K562 (cell line): ENCODE data around the gene REC8. TPM values are rescaled to one million over a fixed set of nuclear protein-coding genes. Genes with fewer than 3 reads are reported as not detected.

Experiments used
- HNRNPH1 ChIP-seq: fragments of 200-400 bp; formaldehyde crosslinking; optimal IDR thresholded peaks from 2 replicates; pipeline ENCODE3; 2017; ENCODE audit warnings: low read depth, mild to moderate bottlenecking, low read length, moderate library complexity
- KAT7 ChIP-seq: sonication (generic); formaldehyde crosslinking; IDR thresholded peaks from 2 replicates; pipeline ENCODE4 v1.8.0; 2022; ENCODE audit warnings: missing genetic modification reagents, mild to moderate bottlenecking, borderline replicate concordance
- NR0B1 ChIP-seq: fragments of 450-650 bp; IDR thresholded peaks from one replicate; pipeline ENCODE4 v1.6.1; 2018; ENCODE audit warnings: mild to moderate bottlenecking, moderate library complexity; ENCODE audit not compliant: partially characterized antibody
- RBM22 ChIP-seq: fragments of 200-400 bp; formaldehyde crosslinking; IDR thresholded peaks from 2 replicates; pipeline ENCODE4 v1.6.1; 2018; ENCODE audit warnings: low read length, low read depth; ENCODE audit not compliant: poor library complexity, severe bottlenecking
- RCOR1 ChIP-seq, 2 experiments: IDR thresholded peaks; 2 replicates each; pipeline ENCODE4 v1.6.1; 2012; ENCODE audit warnings: low read depth in 2 of 2, low read length in 2 of 2, borderline replicate concordance in 1 of 2, improper control_type of control experiment in 1 of 2
- SMC3 ChIP-seq: conservative IDR thresholded peaks from 2 replicates; pipeline ENCODE4 v1.6.1; 2011; ENCODE audit warnings: low read depth, low read length, improper control_type of control experiment; ENCODE audit not compliant: insufficient read depth
- U2AF1 ChIP-seq: fragments of 200-400 bp; formaldehyde crosslinking; optimal IDR thresholded peaks from 2 replicates; pipeline ENCODE3; 2017; ENCODE audit warnings: mild to moderate bottlenecking, low read depth, low read length, moderate library complexity
- XRCC5 ChIP-seq: fragments of 200-400 bp; formaldehyde crosslinking; IDR thresholded peaks from 2 replicates; pipeline ENCODE4 v1.6.1; 2017; ENCODE audit warnings: low read depth, mild to moderate bottlenecking, low read length
- ZBTB17 ChIP-seq: fragments of 450-650 bp; formaldehyde crosslinking; IDR thresholded peaks from 2 replicates; pipeline ENCODE4 v1.4.0; 2020; ENCODE audit warnings: mild to moderate bottlenecking
- ZNF12 ChIP-seq: sonication (generic); formaldehyde crosslinking; IDR thresholded peaks from 2 replicates; pipeline ENCODE4 v1.4.0; 2020; ENCODE audit warnings: mild to moderate bottlenecking, missing genetic modification reagents
- polyA plus RNA-seq, 8 experiments: library from polyadenylated mRNA; depleted of rRNA in 4 of 8; stranded (reverse) in 5 of 8; unstranded in 3 of 8; fragments of >200 nt; fragmentation: Nextera tagmentation in 2 of 8; fragmentation: Illumina TruSeq in 1 of 8; extraction: Ambion mirVana in 2 of 8; extraction: Trizol in 1 of 8; gene quantifications; 2 replicates each; pipeline versions ENCODE4 v1.2.1 to v1.2.3, GENCODE V29; 2011 to 2014; ENCODE audit warnings: inconsistent platforms in 1 of 8, missing spikeins in 1 of 8
- total RNA-seq, 7 experiments: library from RNA; depleted of rRNA in 6 of 7; stranded (reverse); fragments of >200 nt in 6 of 7; fragmentation: Illumina TruSeq in 2 of 7; extraction: Trizol in 2 of 7; gene quantifications; 2 replicates each; pipeline versions ENCODE4 v1.2.1 to v1.2.3, GENCODE V29; 2011 to 2021; ENCODE audit warnings: low replicate concordance in 1 of 7
- TF ChIP-seq, protein P1 (sequence below): fragments of 250-450 bp; sonication (Bioruptor Pico); IDR thresholded peaks from 2 replicates; pipeline ENCODE4 v1.8.0; 2021; ENCODE audit warnings: moderate library complexity, mild to moderate bottlenecking, inconsistent platforms
- TF ChIP-seq, protein P2 (sequence below), 2 experiments: fragments of 200-800 bp in 1 of 2; sonication (Bioruptor generic) in 1 of 2; sonication (generic) in 1 of 2; formaldehyde crosslinking in 1 of 2; IDR thresholded peaks in 1 of 2; conservative IDR thresholded peaks in 1 of 2; 2 replicates each; pipeline versions ENCODE4 v1.5.0 to v1.6.1; 2016 to 2020; ENCODE audit warnings: missing compliant biosample characterization in 1 of 2, missing genetic modification characterization in 1 of 2, missing genetic modification reagents in 1 of 2
- TF ChIP-seq, protein P3 (sequence below): fragments of 250-450 bp; sonication (Bioruptor Pico); IDR thresholded peaks from 2 replicates; pipeline ENCODE4 v1.4.0; 2020; ENCODE audit warnings: mild to moderate bottlenecking, moderate library complexity
- TF ChIP-seq, protein P4 (sequence below), 2 experiments: fragments of 250-450 bp in 1 of 2; fragments of 450-650 bp in 1 of 2; sonication (Bioruptor Pico) in 1 of 2; IDR thresholded peaks; 2 replicates each; pipeline versions ENCODE4 v1.6.1 to v1.8.0; 2016 to 2021; ENCODE audit warnings: mild to moderate bottlenecking in 2 of 2, moderate library complexity in 2 of 2, missing compliant biosample characterization in 1 of 2, missing genetic modification characterization in 1 of 2
- TF ChIP-seq, protein P5 (sequence below): sonication (generic); formaldehyde crosslinking; IDR thresholded peaks from 2 replicates; pipeline ENCODE4 v1.8.0; 2022; ENCODE audit warnings: mild to moderate bottlenecking, missing genetic modification reagents
- TF ChIP-seq, protein P6 (sequence below): fragments of 450-650 bp; IDR thresholded peaks from 2 replicates; pipeline ENCODE4 v1.6.1; 2017; ENCODE audit warnings: antibody characterized with exemption

Gene REC8
- total and polyA plus RNA-seq, 9 of the 15 experiments (the other 6 are each of a cell fraction or from before 2014, with no cell fraction given) = 0.11 to 2.5 (median 0.85) TPM

DNA sequence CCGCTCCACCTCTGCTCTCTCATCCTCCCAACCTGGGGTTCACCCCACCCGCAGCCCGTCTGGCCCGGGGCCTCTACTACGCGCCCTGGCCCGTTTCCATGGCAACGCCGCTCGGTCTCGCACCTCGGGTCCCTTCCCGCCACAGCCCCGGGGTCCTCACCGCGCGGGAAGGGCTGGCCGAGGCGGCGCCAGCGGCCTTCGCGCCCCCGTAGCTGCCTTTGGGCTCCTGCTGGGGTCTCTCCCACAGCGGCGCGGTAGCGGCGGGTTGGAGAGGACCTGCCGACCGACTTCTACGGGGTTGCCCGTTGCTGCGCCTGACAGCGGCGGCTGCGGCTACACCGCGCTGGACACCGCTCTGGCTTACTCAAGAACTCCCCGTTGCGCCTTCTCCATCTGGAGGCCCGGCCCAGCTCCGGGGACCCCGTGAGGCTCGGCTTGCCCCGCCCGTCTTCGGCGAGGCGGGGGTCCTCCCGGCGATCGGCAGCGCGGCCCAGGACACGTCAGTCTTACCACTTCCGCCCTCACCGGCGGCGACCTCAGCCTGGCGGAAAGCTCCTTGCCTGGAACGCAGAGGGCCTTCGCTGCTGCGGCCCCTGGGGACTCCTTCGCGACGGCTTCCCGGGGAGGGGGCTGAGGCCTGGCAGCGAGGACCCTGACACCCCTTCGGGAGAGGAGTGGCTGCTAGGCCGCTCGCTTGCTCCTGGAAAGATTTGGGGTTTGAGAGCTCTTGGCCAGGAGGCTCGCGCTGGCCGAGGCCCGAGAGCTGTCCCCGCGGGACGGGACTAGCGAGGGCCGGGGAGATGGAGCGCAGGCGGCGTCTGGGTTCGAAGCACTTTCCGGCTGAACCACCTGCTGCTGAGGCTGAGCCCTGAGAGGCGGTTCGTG, 23.5 kb downstream of the REC8 start, which contains the start of gene TM9SF1 (continued):
- TF ChIP-seq, protein P1, sequence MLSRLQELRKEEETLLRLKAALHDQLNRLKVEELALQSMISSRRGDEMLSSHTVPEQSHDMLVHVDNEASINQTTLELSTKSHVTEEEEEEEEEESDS (CRISPR knock-in tag) = no peak
- TF ChIP-seq, protein P2, sequence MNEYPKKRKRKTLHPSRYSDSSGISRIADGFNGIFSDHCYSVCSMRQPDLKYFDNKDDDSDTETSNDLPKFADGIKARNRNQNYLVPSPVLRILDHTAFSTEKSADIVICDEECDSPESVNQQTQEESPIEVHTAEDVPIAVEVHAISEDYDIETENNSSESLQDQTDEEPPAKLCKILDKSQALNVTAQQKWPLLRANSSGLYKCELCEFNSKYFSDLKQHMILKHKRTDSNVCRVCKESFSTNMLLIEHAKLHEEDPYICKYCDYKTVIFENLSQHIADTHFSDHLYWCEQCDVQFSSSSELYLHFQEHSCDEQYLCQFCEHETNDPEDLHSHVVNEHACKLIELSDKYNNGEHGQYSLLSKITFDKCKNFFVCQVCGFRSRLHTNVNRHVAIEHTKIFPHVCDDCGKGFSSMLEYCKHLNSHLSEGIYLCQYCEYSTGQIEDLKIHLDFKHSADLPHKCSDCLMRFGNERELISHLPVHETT (CRISPR knock-in tag; conservative IDR thresholded peaks at IDR 0.05 in 1 of 2, IDR thresholded peaks at IDR 0.05 in 1 of 2) = no peak; a peak in 1 of 4 replicates
- TF ChIP-seq, protein P3, sequence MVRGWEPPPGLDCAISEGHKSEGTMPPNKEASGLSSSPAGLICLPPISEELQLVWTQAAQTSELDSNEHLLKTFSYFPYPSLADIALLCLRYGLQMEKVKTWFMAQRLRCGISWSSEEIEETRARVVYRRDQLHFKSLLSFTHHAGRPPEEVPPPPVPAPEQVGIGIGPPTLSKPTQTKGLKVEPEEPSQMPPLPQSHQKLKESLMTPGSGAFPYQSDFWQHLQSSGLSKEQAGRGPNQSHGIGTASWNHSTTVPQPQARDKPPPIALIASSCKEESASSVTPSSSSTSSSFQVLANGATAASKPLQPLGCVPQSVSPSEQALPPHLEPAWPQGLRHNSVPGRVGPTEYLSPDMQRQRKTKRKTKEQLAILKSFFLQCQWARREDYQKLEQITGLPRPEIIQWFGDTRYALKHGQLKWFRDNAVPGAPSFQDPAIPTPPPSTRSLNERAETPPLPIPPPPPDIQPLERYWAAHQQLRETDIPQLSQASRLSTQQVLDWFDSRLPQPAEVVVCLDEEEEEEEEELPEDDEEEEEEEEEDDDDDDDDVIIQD (CRISPR knock-in tag) = no peak
- TF ChIP-seq U2AF1 (no peak), NR0B1 (no peak), RBM22 (peak; percentile 66), XRCC5 (no peak), KAT7 (CRISPR knock-in tag) (no peak), HNRNPH1 (no peak), SMC3 (0 out of 2 replicates have a peak, but pooled peaks have one; percentile 3), RCOR1 (IDR thresholded peaks at IDR 0.05; ENCODE audit: borderline replicate concordance in 1 of 2, low read depth in 2 of 2, low read length in 2 of 2) (no peak), ZBTB17 (CRISPR knock-in tag) (peak; percentile 29), ZNF12 (CRISPR knock-in tag) (peak; percentile 53; the same call in 1 of the 2 replicates)
- TF ChIP-seq, protein P4, sequence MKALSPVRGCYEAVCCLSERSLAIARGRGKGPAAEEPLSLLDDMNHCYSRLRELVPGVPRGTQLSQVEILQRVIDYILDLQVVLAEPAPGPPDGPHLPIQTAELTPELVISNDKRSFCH (CRISPR knock-in tag; IDR thresholded peaks at IDR 0.05) = no peak
- TF ChIP-seq, protein P4 (tag; IDR thresholded peaks at IDR 0.05) = no peak
- TF ChIP-seq, protein P5, sequence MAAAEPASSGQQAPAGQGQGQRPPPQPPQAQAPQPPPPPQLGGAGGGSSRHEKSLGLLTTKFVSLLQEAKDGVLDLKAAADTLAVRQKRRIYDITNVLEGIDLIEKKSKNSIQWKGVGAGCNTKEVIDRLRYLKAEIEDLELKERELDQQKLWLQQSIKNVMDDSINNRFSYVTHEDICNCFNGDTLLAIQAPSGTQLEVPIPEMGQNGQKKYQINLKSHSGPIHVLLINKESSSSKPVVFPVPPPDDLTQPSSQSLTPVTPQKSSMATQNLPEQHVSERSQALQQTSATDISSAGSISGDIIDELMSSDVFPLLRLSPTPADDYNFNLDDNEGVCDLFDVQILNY (CRISPR knock-in tag) = peak; percentile 71; the same call in 1 of the 2 replicates
- TF ChIP-seq, protein P6, sequence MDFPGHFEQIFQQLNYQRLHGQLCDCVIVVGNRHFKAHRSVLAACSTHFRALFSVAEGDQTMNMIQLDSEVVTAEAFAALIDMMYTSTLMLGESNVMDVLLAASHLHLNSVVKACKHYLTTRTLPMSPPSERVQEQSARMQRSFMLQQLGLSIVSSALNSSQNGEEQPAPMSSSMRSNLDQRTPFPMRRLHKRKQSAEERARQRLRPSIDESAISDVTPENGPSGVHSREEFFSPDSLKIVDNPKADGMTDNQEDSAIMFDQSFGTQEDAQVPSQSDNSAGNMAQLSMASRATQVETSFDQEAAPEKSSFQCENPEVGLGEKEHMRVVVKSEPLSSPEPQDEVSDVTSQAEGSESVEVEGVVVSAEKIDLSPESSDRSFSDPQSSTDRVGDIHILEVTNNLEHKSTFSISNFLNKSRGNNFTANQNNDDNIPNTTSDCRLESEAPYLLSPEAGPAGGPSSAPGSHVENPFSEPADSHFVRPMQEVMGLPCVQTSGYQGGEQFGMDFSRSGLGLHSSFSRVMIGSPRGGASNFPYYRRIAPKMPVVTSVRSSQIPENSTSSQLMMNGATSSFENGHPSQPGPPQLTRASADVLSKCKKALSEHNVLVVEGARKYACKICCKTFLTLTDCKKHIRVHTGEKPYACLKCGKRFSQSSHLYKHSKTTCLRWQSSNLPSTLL = no peak
